GM23338 (cell line): ENCODE data around the gene GP2. TPM values are rescaled to one million over a fixed set of nuclear protein-coding genes. Genes with fewer than 3 reads are reported as not detected.

Experiments used
- ATAC-seq: fragments of 200-7000 bp; cut with Tn5 transposase; 3 replicates; pipeline ENCODE4 v1.9.1; 2020
- DNase-seq: peaks from one replicate; pipeline ENCODE4 v3.0.0-alpha.2; 2015; ENCODE audit warnings: low spot score
- H2AFZ ChIP-seq: fragments of 200-600 bp; sonication (generic); 2 replicates; pipeline ENCODE4 v1.8.0; 2016; ENCODE audit warnings: antibody characterized with exemption, mild to moderate bottlenecking, moderate library complexity
- H3F3A ChIP-seq: fragments of 200-600 bp; sonication (generic); replicated peaks from 2 replicates; pipeline ENCODE4 v1.8.0; 2017; ENCODE audit warnings: antibody characterized with exemption, mixed run types, low read depth
- H3K27ac ChIP-seq: fragments of 200-600 bp; sonication (generic); 2 replicates; pipeline ENCODE4 v1.6.1; 2016; ENCODE audit warnings: low read depth
- H3K27me3 ChIP-seq: fragments of 200-600 bp; sonication (generic); 2 replicates; pipeline ENCODE4 v1.8.0; 2016; ENCODE audit warnings: mild to moderate bottlenecking, mixed run types, moderate library complexity; ENCODE audit not compliant: insufficient read depth
- H3K36me3 ChIP-seq: fragments of 200-600 bp; sonication (generic); 2 replicates; pipeline ENCODE4 v1.8.0; 2016; ENCODE audit warnings: mild to moderate bottlenecking; ENCODE audit not compliant: insufficient read depth
- H3K4me1 ChIP-seq: fragments of 200-600 bp; sonication (generic); 2 replicates; pipeline ENCODE4 v1.8.0; 2016; ENCODE audit warnings: mild to moderate bottlenecking, moderate library complexity; ENCODE audit not compliant: insufficient read depth
- H3K4me2 ChIP-seq: fragments of 200-600 bp; sonication (generic); 2 replicates; pipeline ENCODE4 v1.7.1; 2017; ENCODE audit warnings: mixed run types
- H3K4me3 ChIP-seq: fragments of 200-600 bp; sonication (generic); 2 replicates; pipeline ENCODE4 v1.6.1; 2016; ENCODE audit warnings: mixed run types
- H3K79me2 ChIP-seq: fragments of 200-600 bp; sonication (generic); replicated peaks from 2 replicates; pipeline ENCODE4 v1.8.0; 2017; ENCODE audit warnings: mild to moderate bottlenecking; ENCODE audit not compliant: insufficient read depth
- H3K9me2 ChIP-seq: fragments of 200-600 bp; sonication (generic); 2 replicates; pipeline ENCODE4 v1.8.0; 2017; ENCODE audit not compliant: insufficient read depth
- H4K20me1 ChIP-seq: fragments of 200-600 bp; sonication (generic); replicated peaks from 2 replicates; pipeline ENCODE4 v1.8.0; 2017; ENCODE audit warnings: mild to moderate bottlenecking; ENCODE audit not compliant: insufficient read depth
- H3K27ac Mint-ChIP-seq: 2 replicates; pipeline ENCODE4 v1.8.0; 2020; ENCODE audit warnings: inconsistent platforms, mild to moderate bottlenecking, moderate library complexity, mixed read lengths
- H3K27me3 Mint-ChIP-seq: 3 replicates; pipeline ENCODE4 v1.8.0; 2022; ENCODE audit warnings: low read depth, mild to moderate bottlenecking, moderate library complexity, mixed read lengths, inconsistent platforms; ENCODE audit not compliant: insufficient read depth, poor library complexity
- H3K36me3 Mint-ChIP-seq: 3 replicates; pipeline ENCODE4 v1.8.0; 2021; ENCODE audit warnings: low read depth, mild to moderate bottlenecking, inconsistent platforms, moderate library complexity, mixed read lengths
- H3K4me1 Mint-ChIP-seq: 3 replicates; pipeline ENCODE4 v1.8.0; 2020; ENCODE audit warnings: mild to moderate bottlenecking, inconsistent platforms, mixed read lengths
- H3K4me3 Mint-ChIP-seq: 3 replicates; pipeline ENCODE4 v1.8.0; 2021; ENCODE audit warnings: moderate library complexity, mild to moderate bottlenecking, inconsistent platforms, mixed read lengths
- H3K9me3 Mint-ChIP-seq: 3 replicates; pipeline ENCODE4 v1.8.0; 2020; ENCODE audit warnings: moderate library complexity, mild to moderate bottlenecking, inconsistent platforms, mixed read lengths
- CREB1 ChIP-seq: fragments of 250-450 bp; sonication (Bioruptor Pico); IDR thresholded peaks from 2 replicates; pipeline ENCODE4 v1.5.0; 2020; ENCODE audit warnings: low read depth, mild to moderate bottlenecking, moderate library complexity
- ETS1 ChIP-seq: IDR thresholded peaks from 2 replicates; pipeline ENCODE4 v1.6.1; 2016; ENCODE audit warnings: antibody characterized with exemption
- EZH2 ChIP-seq: fragments of 200-600 bp; sonication (generic); IDR thresholded peaks from one replicate; pipeline ENCODE4 v1.8.0; 2017; ENCODE audit warnings: antibody characterized with exemption, mild to moderate bottlenecking, low read depth; ENCODE audit not compliant: unreplicated experiment
- EZH2phosphoT487 ChIP-seq: fragments of 200-600 bp; sonication (generic); IDR thresholded peaks from one replicate; pipeline ENCODE4 v1.8.1; 2018; ENCODE audit warnings: antibody characterized with exemption; ENCODE audit not compliant: unreplicated experiment
- NANOG ChIP-seq: IDR thresholded peaks from 2 replicates; pipeline ENCODE4 v1.6.1; 2016; ENCODE audit warnings: antibody characterized with exemption, borderline replicate concordance
- POLR2AphosphoS5 ChIP-seq: IDR thresholded peaks from 2 replicates; pipeline ENCODE4 v1.6.1; 2016; ENCODE audit warnings: antibody characterized with exemption, low read depth
- STAT1 ChIP-seq: IDR thresholded peaks from one replicate; pipeline ENCODE4 v1.6.1; 2016; ENCODE audit warnings: antibody characterized with exemption; ENCODE audit not compliant: unreplicated experiment
- ZNF462 ChIP-seq: fragments of 250-450 bp; sonication (Bioruptor Pico); IDR thresholded peaks from 2 replicates; pipeline ENCODE4 v1.5.0; 2020; ENCODE audit warnings: mild to moderate bottlenecking, moderate library complexity
- polyA plus RNA-seq: library from polyadenylated mRNA; unstranded; fragments of >200 nt; fragmentation: Nextera tagmentation; extraction: Ambion mirVana; gene quantifications from 2 replicates; pipeline ENCODE4 v1.2.1, GENCODE V29; 2016
- total RNA-seq: library from RNA; depleted of rRNA; stranded (reverse); fragments of >200 nt; shearing (Covaris generic); gene quantifications from 2 replicates; pipeline ENCODE4 v1.2.3, GENCODE V29; 2014

GP2 gene
- total and polyA plus RNA-seq, 2 experiments from 2014 or later, result not detected

- no peak overlapping the region for H3K27ac Mint-ChIP-seq
- Histone ChIP-seq H3F3A (no peaks in the 10 kb centered on the region), H2AFZ (0 out of 2 replicates have a peak overlapping the region, but pooled peaks have one; percentile 43), H3K27me3 (no peaks in the 10 kb centered on the region), H3K9me2 (no peaks in the 10 kb centered on the region), H3K79me2 (no peaks in the 10 kb centered on the region), H3K4me3 (no peak overlapping the region), H3K4me1 (peaks cover 12% of the 10 kb centered on the region; the same call in 1 of the 2 replicates), H3K27ac (no peak overlapping the region), H3K4me2 (0 out of 2 replicates have a peak overlapping the region, but pooled peaks have one; percentile 26), H3K36me3 (no peaks in the 10 kb centered on the region), H4K20me1 (no peaks in the 10 kb centered on the region)
- ATAC-seq (peak; percentile 28; the same call in 2 of the 3 replicates), DNase-seq (peak; percentile 44)
- H3K4me3 Mint-ChIP-seq, result no peak overlapping the region
- no peaks in the 10 kb centered on the region for H3K27me3 Mint-ChIP-seq
- no peaks in the 10 kb centered on the region; the same call in 2 of the 3 replicates for H3K9me3 Mint-ChIP-seq
- H3K36me3 Mint-ChIP-seq, result no peaks in the 10 kb centered on the region
- TF ChIP-seq ZNF462 (CRISPR knock-in tag) (no peak), CREB1 (CRISPR knock-in tag) (no peak), STAT1 (no peak), EZH2 (no peak), NANOG (no peak), POLR2AphosphoS5 (no peak), ETS1 (no peak), EZH2phosphoT487 (no peak)
- H3K4me1 Mint-ChIP-seq, result peaks cover 23% of the 10 kb centered on the region
These were observed 35.8 kb downstream of the GP2 start for GRCh38 chr16:20291208-20292206.
